Spleen (tissue), 11 donors: ENCODE measurements around the gene NR1I3. TPM values are rescaled to one million over a fixed set of nuclear protein-coding genes. Genes with fewer than 3 reads are reported as not detected.
"Not testable (repeated sequence)": the region's sequence is repeated elsewhere in the genome, so short reads cannot be mapped to it uniquely, and the experiment has no call there.

ENCODE experiments used
- DNase-seq: peaks from one replicate; pipeline ENCODE4 v3.0.0-alpha.2; 2020
- H3K27ac ChIP-seq, 8 donors: fragments of 200-600 bp; sonication (generic) in 7 of 8; 1 replicate in 4 of 8; 2 replicates in 4 of 8; pipeline versions ENCODE4 v1.5.0 to v1.8.0; 2016 to 2021; ENCODE audit warnings: inconsistent platforms in 4 of 8, mild to moderate bottlenecking in 4 of 8, moderate library complexity in 1 of 8
- H3K27me3 ChIP-seq, 7 donors: fragments of 200-600 bp; sonication (generic) in 6 of 7; replicated peaks in 1 of 7; 1 replicate in 4 of 7; 2 replicates in 3 of 7; pipeline versions ENCODE4 v1.5.0 to v1.8.0; 2016 to 2021; ENCODE audit warnings: inconsistent platforms in 3 of 7, mild to moderate bottlenecking in 1 of 7
- H3K36me3 ChIP-seq, 6 donors: fragments of 200-600 bp; sonication (generic) in 5 of 6; 1 replicate in 4 of 6; 2 replicates in 2 of 6; pipeline versions ENCODE4 v1.5.0 to v1.8.0; 2016 to 2021; ENCODE audit warnings: inconsistent platforms in 2 of 6
- H3K4me1 ChIP-seq, 6 donors: fragments of 200-600 bp; sonication (generic) in 5 of 6; 1 replicate in 3 of 6; 2 replicates in 3 of 6; pipeline versions ENCODE4 v1.5.0 to v1.8.0; 2016 to 2021; ENCODE audit warnings: inconsistent platforms in 3 of 6
- H3K4me3 ChIP-seq, 8 donors: fragments of 200-600 bp; sonication (generic) in 7 of 8; 1 replicate in 4 of 8; 2 replicates in 4 of 8; pipeline versions ENCODE4 v1.5.0 to v1.8.0; 2016 to 2021; ENCODE audit warnings: inconsistent platforms in 4 of 8, mild to moderate bottlenecking in 4 of 8, moderate library complexity in 2 of 8
- H3K9me3 ChIP-seq, 8 donors: fragments of 200-600 bp; sonication (generic) in 7 of 8; 1 replicate in 4 of 8; 2 replicates in 4 of 8; pipeline versions ENCODE4 v1.5.0 to v1.8.0; 2016 to 2021; ENCODE audit warnings: inconsistent platforms in 4 of 8
- CTCF ChIP-seq, 11 experiments: fragments of 200-600 bp in 7 of 11; fragments of 450-650 bp in 4 of 11; sonication (generic) in 4 of 11; IDR thresholded peaks in 8 of 11; conservative IDR thresholded peaks in 3 of 11; 1 replicate in 7 of 11; 2 replicates in 4 of 11; pipeline versions ENCODE4 v1.4.0 to v1.8.0; 2016 to 2021; ENCODE audit warnings: antibody characterized with exemption in 11 of 11, inconsistent platforms in 4 of 11, mild to moderate bottlenecking in 1 of 11
- POLR2A ChIP-seq, 3 donors: fragments of 450-650 bp; IDR thresholded peaks; one replicate each; pipeline ENCODE4 v1.5.1; 2017; ENCODE audit warnings: antibody characterized with exemption in 3 of 3, mild to moderate bottlenecking in 1 of 3
- POLR2AphosphoS5 ChIP-seq, 3 donors: sonication (generic); formaldehyde crosslinking; IDR thresholded peaks; one replicate each; pipeline ENCODE4 v1.5.1; 2017; ENCODE audit warnings: antibody characterized with exemption in 3 of 3
- WGBS, 5 donors: extraction: QIAGEN DNeasy Blood & Tissue Kit in 3 of 5; methylation state at CpG; one replicate each; pipeline versions ENCODE4 v1.1.5 to v1.1.7; 2013 to 2018; 5-methylcytosine and 5-hydroxymethylcytosine counted together
- intact Hi-C: fragments of 100-400 bp; cut with DNase I; formaldehyde crosslinking; loops from one replicate; pipeline ENCODE4 v1.15.0; 2023; ENCODE audit warnings: low total_unique reads
- polyA plus RNA-seq, 3 donors: library from polyadenylated mRNA; stranded (reverse); fragments of 200-250 nt; gene quantifications; one replicate each; pipeline ENCODE4 v1.2.1, GENCODE V29; 2013
- total RNA-seq, 7 donors: library from RNA; depleted of rRNA in 3 of 7; stranded (reverse); fragments of >200 nt in 3 of 7; fragmentation: NEBNext Ultra II Directional in 4 of 7; extraction: Animal tissue kit (Norgen Biotek cat#: 25700) in 4 of 7; gene quantifications; one replicate each; pipeline versions ENCODE4 v1.1.0 to v1.2.1, GENCODE V29; 2016 to 2021
- donor health status: healthy with polysubstance abuse.
- donor health status: DM: no; HTN: no; CAD: no; lungs with moderate emphysema.
- donor health status: DM: no; HTN: no; CAD: no.
- donor health status: Bipolar disorder and iron deficiency.
- donor health status: healthy.
- donor health status: DM: no; HTN: no; CAD: no.
- donor health status: DM: yes; HTN: yes; CAD: no.

NR1I3 gene
- total and polyA plus RNA-seq, 10 donors: 0.06 to 0.11 TPM; not detected in 8

GRCh38 chr1:161225534-161226319 is 12.3 kb downstream of the NR1I3 start, which contains the start of gene TOMM40L:
Gene TOMM40L (plus strand): TSS chr1:161226060. CDS start chr1:161226490, 430 bp downstream.
- intact Hi-C loops: loop anchor here (5.0 kb wide), 2 partner anchors 72 to 147 kb away; no protein-coding TSS in a partner anchor
- H3K27ac ChIP-seq: peak within 1 kb of the TSS; percentile 50 to 85 (median 71)
- H3K27me3 ChIP-seq: peaks cover 0 to 20% (median 0%) of the 10 kb centered on the region in 7 donors
- TF ChIP-seq CTCF (IDR thresholded peaks at IDR 0.05 in 8 of 11, conservative IDR thresholded peaks at IDR 0.05 in 3 of 11) (peak; percentile 22 to 75 (median 64)), POLR2A (IDR thresholded peaks at IDR 0.05) (no peak), POLR2AphosphoS5 (IDR thresholded peaks at IDR 0.05) (peak in 2 of 3 donors; percentile 69 to 71)
- 5 to 6% (median 5%) methylated on average over 16 of the region's 16 CpGs for WGBS, 5 donors
- no peaks in the 10 kb centered on the region for H3K9me3 ChIP-seq
- peaks cover 22 to 42% (median 30%) of the 10 kb centered on the region in 6 donors for H3K4me1 ChIP-seq
- H3K4me3 ChIP-seq: peak within 1 kb of the TSS; percentile 42 to 93 (median 68)
- peak; percentile 94 for DNase-seq
- peaks cover 0 to 28% (median 18%) of the 10 kb centered on the region in 6 donors for H3K36me3 ChIP-seq

- DNase-seq: peak; percentile 55
- intact Hi-C loops: loop anchor here (5.0 kb wide), 2 partner anchors 72 to 147 kb away; no protein-coding TSS in a partner anchor
- TF ChIP-seq CTCF (IDR thresholded peaks at IDR 0.05 in 8 of 11, conservative IDR thresholded peaks at IDR 0.05 in 3 of 11) (no peak), POLR2A (IDR thresholded peaks at IDR 0.05) (no peak), POLR2AphosphoS5 (IDR thresholded peaks at IDR 0.05) (no peak)
- Histone ChIP-seq H3K27me3 (peaks cover 0 to 20% (median 0%) of the 10 kb centered on the region in 7 donors), H3K4me1 (peaks cover 22 to 42% (median 30%) of the 10 kb centered on the region in 6 donors), H3K9me3 (no peaks in the 10 kb centered on the region), H3K36me3 (peaks cover 0 to 27% (median 16%) of the 10 kb centered on the region in 6 donors), H3K4me3 (peak overlapping the region in 2 of 8 donors; percentile 30 to 69), H3K27ac (peak overlapping the region; percentile 50 to 85 (median 71))
- 73 to 85% (median 79%) methylated on average over 7 of the region's 7 CpGs for WGBS, 5 donors
These were observed 12.8 kb downstream of the NR1I3 start for GRCh38 chr1:161225178-161225533.

- intact Hi-C loops: loop anchor here (5.0 kb wide), 2 partner anchors 73 to 148 kb away; no protein-coding TSS in a partner anchor
These were observed 13.3 kb downstream of the NR1I3 start for GRCh38 chr1:161224695-161225087.

GRCh38 chr1:161223805-161224694 is 14.0 kb downstream of the NR1I3 start:
- no peak overlapping the region for H3K27ac ChIP-seq
- peak; percentile 17 for DNase-seq
- intact Hi-C loops: no loop called here
- H3K9me3 ChIP-seq: no peaks in the 10 kb centered on the region
- peaks cover 0 to 27% (median 9%) of the 10 kb centered on the region in 6 donors for H3K36me3 ChIP-seq
- TF ChIP-seq CTCF (IDR thresholded peaks at IDR 0.05 in 8 of 11, conservative IDR thresholded peaks at IDR 0.05 in 3 of 11): no peak
- no peak for TF ChIP-seq POLR2AphosphoS5 (IDR thresholded peaks at IDR 0.05)
- no peak for TF ChIP-seq POLR2A (IDR thresholded peaks at IDR 0.05)
- H3K4me3 ChIP-seq: no peak overlapping the region
- peaks cover 0 to 20% (median 0%) of the 10 kb centered on the region in 7 donors for H3K27me3 ChIP-seq
- 89 to 97% (median 92%) methylated on average over 7 of the region's 7 CpGs for WGBS, 5 donors
- H3K4me1 ChIP-seq: peaks cover 22 to 52% (median 30%) of the 10 kb centered on the region in 6 donors

More at GRCh38 chr1:161224695-161225087, 13.3 kb downstream of the NR1I3 start:
- DNase-seq: peak; percentile 54
- H3K27me3 ChIP-seq: peaks cover 0 to 20% (median 0%) of the 10 kb centered on the region in 7 donors
- 79 to 92% (median 91%) methylated on average over 13 of the region's 13 CpGs for WGBS, 5 donors
- H3K9me3 ChIP-seq, H3K4me3 ChIP-seq: not testable (repeated sequence)
- peaks cover 22 to 46% (median 30%) of the 10 kb centered on the region in 6 donors for H3K4me1 ChIP-seq
- H3K27ac ChIP-seq: peak overlapping the region in 3 of 8 donors; percentile 79 to 85 (median 81)
- H3K36me3 ChIP-seq: peaks cover 0 to 27% (median 14%) of the 10 kb centered on the region in 6 donors
